Fibroblast of skin of abdomen (primary cell): ENCODE measurements around the gene PLXNB1.
A peak's percentile ranks its signal among the peaks of the same experiment; 100 is the strongest.

Experiments
- DNase-seq: peaks from one replicate; pipeline ENCODE4 v3.0.0-alpha.2; 2013

The PLXNB1 gene

DNA sequence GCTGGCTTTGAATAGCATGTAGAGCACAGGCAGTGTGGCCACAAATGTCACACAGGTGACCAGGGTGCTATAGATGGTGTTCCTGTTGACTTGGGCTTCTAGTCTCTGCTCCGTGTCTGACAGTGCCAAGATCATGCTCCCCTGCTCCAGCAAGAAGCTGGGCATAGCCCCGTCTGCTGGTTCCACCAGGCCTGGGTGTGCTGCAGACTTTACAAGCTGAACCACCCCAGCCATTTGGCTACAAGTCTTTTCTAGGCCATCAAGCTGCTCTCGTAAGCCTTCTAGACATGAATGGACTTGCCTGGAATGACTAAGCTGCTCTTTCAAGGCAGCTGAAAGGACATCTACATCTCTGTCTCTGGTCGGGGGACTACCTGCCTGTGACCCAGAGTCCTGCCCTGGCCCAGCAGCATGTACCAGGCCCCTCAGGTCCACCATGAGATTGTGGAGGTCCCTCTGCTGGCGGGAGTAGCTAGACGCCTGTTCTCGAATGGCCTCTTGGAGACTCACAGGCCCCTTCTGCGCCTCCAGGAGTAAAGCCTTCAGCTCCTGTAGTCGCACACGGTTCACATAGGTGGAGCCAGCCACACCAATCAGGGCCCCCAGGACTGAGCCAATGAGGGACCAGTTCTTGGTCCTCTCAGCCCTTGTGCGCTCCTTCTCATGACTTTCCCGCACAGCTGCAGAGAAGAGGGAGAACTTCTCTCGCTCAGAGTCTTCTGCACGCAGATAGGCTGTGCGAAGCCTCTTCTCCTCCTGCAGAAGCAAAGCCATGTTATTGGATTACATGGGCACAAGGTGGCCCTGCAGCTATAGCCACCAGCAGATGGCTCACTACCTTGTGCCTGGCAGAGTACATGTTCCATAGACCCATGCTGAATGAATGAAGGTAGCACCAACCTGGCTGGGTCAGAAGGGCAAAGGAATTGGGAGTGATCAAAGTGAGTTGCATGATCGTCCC, 2.8 kb upstream of the PLXNB1 start:
- no peak for DNase-seq

GRCh38 chr3:48431224-48432029, 1.5 kb upstream of the PLXNB1 start:
- DNase-seq = no peak

GRCh38 chr3:48430708-48431101, 819 bp upstream of the PLXNB1 start:
- no peak for DNase-seq

GRCh38 chr3:48429317-48429959, 448 bp downstream of the PLXNB1 start:
- peak; percentile 37 for DNase-seq

GRCh38 chr3:48428572-48429316, 1.1 kb downstream of the PLXNB1 start:
- DNase-seq = no peak

DNA sequence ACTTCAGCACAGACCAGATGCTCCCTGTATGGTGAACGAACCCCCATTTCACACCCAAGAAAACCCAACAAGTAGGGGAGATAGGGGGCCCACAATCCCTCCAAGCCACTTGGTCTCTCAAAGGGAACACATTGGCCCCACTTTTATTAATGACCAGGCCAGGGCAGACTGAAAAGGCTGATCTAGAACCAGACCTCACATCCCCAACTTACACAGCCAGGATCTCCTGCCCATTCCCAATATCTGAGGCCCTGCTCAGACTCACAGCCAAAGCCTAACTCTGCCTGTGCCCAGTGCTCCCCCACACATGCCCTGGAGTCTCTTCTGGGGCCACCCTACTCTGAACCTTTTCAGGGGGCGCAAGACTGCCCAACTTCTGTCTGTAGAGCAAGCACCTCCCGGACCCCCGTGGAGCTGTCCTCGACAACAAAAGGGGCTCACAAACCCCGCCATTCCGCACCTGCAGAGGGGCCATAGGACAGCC, 1.8 kb downstream of the PLXNB1 start:
- DNase-seq = no peak

- no peak for DNase-seq
Measured at GRCh38 chr3:48427630-48427962, 2.3 kb downstream of the PLXNB1 start.

DNA sequence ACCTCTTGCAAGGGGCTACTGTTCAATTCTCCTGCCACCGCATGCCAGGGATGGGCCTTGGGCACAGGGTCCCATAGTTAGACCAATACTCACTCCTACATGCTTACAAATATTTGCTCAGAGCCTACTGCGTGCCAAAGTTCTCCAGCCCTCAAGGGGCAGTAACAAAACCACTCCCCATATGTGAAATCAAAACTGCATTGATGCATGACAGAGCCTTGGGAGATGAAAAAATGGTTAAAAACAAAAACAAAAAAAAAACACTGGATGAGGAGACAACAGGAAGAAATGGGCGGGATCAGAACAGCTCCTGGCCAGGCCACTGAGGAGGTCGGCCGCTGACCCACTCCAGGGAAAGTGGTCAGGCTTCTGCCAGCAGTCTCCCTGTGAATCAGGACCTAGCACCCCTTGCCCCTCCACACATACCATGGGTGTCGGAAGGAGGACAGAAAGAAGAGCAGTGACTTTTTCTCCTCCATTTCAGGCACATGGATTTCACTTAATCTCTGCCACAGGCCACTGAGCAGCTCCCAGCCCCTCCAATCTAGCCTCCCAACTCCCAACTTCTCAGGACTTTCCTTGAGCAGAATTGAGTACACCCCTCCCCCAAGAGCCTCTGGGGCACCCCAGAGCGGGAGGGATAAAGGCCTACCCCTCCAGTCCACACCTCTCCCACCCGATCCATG, 2.8 kb downstream of the PLXNB1 start:
- no peak for DNase-seq

DNA sequence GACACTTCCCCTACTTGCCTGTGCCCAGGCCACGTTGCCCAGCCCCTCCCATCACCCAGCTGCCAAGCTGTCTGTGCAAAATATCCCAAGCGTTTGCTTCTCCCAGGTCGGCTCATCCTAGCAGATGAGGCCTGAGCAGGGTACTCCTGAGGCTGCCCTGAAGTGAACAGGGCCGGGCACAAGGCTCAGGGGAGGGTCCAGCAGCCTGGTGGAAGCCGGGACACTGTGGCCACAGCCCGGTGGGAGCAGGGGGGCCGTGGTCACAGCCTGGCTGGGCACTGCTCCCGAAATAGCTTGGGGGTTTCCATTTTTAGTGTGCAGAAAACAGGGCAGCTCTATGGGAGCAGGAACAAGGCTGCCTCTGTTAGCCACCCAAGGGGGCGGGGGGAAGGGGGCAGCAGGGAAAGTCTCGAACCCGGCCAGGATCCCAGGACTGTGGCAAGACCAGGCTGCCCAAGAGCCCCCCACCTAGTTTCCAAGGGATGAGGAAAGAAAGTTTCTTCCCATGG, 3.4 kb downstream of the PLXNB1 start:
- DNase-seq = no peak

DNA sequence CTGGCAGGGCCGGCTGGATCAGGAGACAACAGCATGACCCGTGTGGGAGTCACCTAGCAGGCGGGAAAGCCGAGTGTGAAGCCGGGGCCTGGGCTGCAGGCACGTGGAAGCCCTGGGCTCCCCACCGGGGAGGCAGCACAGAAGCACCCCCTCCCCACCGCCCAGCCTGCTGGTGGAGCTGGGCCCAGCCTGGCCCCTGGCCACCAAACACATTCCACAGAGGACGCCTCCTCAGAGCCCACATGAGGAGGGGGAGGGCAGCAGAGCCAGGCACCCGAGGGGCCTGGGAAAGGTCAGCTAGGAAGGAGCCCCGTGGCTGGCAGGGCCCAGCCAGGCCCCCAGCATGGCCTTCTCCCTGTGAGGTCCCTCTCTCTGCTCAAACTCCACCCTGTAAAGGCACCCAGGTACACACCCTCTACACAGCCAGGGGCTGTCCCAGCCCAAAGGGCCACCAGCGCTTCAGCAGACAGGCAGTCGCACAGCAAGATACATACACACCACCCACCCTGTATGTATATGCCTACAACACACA, 4.5 kb downstream of the PLXNB1 start:
- DNase-seq = peak; percentile 9

DNA sequence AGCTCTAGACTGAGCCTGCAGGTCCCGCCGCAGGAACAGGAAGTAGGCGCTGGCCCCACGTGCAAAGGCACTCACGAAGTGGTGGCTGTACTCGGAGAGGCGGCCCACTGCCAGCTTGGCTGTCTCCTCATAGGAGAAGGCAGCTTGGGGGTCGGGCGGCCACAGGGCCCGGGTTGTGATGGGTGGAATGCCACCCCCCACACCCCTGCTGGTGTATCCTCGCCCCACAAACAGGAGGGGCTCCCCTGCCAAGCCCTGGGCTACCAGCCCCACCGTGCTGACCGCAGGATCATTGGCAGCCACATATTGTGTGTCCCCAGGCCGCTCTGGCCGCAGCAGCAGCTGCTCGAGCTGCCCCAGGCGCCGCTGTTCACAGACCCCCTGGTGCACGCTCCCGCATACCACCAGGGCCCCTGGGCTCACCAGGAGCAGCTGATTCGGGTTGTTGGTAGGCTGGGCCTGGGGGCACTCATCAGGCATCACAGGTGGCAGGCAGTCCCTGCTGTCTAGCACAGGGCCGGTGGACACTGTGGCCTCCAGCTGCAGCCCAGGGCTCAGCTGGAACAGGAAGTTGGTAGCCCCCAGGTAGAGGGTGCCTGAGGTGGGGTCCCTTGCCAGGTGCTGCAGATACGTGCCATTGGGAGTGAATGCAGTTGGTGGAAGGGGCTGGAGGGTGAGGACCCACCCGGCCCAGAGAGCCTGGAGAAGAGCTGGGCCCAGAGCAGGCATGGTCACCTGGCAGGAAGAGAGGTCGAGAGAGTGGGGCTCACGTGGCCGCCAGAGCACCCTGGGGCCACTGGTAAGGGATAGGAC, 5.8 kb downstream of the PLXNB1 start:
- no peak for DNase-seq

DNA sequence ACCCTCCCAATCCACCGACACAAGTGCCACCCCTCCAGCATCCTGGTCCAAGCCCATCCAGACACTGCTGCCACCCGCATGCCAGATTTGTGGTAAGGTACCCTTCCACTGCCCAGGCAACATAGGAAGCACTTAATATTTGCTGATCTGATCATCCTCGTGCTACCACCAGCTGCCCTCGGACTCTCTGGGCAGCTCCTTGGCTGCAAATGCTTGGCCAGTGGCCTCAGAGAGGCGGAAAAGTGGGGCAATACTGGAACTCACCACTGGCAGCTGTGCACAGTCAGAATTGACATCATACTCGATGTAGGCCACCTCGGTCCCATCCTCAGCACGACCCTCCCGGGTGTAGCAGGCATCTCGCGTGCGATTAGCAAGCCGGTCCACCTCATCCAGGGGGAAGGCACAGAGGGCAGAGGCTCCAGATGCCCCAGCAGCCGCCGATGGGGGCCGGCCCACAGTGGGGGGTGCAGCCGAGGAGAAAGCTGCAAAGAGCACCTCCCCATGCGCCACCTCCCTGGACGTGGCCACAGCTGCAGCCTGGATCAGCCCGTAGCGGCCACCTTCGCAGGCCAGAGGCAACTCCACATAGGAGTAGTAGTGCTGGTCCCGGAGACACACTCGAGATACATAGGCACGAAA, 6.5 kb downstream of the PLXNB1 start:
- DNase-seq = no peak

DNA sequence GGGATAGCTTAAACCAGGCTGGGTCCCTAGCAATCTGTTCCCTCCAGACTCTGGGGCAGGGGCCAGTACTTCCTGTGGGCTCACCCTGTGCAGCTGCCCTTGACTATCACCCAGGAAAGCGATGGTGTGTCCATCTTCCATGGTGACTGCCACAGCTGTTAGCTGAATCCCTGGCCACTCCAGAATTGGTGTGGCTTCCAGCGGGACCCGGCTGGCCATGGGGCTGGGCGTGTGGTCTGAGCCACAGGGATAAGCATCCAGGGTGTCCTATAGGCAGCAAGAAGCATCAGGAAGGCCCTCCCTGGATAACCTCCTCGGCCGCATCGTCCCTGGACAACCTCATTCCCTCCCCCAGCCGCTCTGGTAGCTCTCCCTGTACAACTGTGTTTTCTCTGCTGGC, 7.2 kb downstream of the PLXNB1 start:
- DNase-seq = no peak

- no peak for DNase-seq
Measured at GRCh38 chr3:48422272-48422671, 7.6 kb downstream of the PLXNB1 start.

- no peak for DNase-seq
Measured at GRCh38 chr3:48420561-48420960, 9.3 kb downstream of the PLXNB1 start.

DNA sequence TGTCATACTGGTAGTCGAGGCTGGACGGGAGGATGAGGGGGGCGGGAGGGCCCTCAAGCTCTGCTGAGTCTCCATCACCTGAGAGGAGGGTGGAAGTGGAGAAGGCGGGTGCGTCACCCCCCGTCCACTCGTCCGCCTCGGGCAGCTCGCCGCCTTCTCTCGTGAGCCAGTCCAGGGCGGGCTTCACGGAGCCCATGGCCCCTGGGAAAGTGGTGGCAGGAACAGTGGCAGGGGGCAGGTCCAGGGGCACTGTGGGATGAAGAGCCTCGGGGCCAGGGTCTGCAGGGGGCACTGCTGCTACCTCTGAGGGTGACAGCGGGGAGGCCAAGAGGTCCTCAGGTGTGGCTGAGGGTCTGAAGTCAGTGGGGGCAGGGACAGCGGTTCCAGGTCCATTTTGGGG, 10.3 kb downstream of the PLXNB1 start:
- no peak for DNase-seq

DNA sequence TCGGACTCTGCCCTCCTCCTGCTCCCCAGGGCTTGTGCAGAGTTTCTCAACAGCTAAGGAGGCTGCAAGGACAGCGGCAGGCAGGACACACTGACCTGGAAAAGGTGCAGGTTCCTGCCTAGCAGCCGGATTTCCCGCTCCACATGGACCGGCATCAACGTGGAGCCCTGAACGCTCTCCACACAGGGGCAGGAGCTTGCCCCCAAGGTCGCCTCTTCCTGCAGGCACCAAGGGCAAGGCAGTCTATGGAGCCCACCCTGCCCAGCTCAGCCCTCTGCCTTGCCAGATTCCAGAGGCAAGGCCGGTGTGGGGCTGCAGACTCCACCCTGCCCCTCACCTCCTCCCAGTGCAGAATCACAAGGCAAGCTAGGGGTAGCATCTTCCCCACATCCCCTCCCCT, 10.7 kb downstream of the PLXNB1 start:
- no peak for DNase-seq

DNA sequence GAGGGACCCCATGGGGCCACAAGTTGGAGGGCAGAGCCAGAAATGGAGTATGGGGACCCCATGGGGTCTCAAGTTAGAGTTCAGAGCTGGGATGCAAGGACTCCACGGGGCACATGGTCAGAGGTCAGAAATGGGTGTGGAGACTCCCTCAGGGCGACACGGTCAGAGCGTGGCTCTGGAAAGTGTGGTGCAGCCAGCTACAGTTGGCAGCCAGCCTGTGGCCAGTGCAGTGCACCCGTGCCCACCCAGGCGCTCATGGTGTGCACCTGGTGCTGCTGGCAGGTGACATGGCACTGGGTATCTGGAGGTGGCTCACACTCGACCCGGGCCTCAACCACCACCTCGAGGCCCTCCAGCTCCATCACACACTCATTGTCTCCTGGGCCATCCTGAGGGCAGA, 11.2 kb downstream of the PLXNB1 start:
- DNase-seq = no peak

DNA sequence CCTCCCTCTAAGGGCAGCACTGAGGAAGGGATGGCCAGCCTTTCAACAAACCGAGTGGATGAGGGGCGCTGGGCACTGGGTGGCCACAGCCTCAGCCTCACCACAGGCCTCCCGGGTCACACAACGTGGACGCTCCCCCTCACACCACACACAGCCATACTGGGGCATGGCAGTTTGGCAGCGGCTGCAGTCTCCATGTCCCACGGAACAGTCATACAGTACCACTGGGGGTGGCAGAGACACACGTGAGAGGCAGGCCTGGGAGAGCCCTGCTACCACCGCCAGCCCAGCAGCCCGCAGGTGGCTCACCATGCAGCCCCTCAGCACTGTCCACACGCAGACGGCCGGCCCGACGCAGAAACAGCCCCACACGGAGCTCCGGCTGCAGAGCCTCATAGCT, 11.7 kb downstream of the PLXNB1 start:
- no peak for DNase-seq
